HG03342 (cell line): Measurements from ENCODE around the gene MLYCD.

Experiments
- ATAC-seq: cut with Tn5 transposase; IDR thresholded peaks from one replicate; pipeline ENCODE4 v1.9.1; 2021; ENCODE audit warnings: mild to moderate bottlenecking, moderate library complexity; ENCODE audit not compliant: unreplicated experiment

MLYCD gene

GRCh38 chr16:83925095-83925905 is 26.4 kb downstream of the MLYCD start:
- ATAC-seq: no peak

DNA sequence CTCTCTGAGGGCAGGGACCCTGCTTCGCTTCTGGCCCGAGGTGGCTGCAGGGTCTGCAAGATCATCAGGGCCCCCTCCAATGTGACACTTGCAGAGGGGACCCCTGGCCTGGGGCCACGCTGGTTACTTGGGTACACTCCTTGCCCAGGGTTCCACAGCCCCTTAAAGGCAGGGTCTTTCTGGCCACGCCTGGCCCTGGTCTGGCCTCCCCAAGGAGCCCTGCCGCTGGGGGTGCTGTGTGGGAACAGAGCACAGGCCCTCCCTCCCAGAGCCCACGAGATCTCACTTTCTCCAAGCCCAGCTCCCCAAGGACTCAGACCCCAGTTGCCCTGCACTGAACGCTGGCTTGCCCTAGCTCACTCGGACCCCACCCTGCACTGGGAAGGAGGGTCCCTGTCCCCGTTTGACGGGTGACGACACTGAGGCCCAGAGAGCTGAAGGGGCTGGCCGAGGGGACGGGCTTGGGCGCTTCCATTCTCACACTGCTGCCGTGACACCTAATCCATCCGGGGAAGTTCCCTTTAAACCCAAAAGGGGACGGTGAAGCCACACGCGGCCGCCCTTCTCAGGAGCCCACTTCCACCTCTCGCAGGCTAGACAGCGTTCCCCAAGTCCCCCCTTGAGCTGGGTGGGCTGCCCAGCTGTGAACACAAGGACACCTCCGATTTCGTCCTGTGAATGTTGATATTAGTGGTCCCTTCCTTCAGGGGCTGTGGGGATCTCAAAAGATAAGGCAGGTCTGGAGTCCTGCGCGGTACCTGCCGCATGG is 27.2 kb downstream of the MLYCD start:
- ATAC-seq: peak; percentile 16

DNA sequence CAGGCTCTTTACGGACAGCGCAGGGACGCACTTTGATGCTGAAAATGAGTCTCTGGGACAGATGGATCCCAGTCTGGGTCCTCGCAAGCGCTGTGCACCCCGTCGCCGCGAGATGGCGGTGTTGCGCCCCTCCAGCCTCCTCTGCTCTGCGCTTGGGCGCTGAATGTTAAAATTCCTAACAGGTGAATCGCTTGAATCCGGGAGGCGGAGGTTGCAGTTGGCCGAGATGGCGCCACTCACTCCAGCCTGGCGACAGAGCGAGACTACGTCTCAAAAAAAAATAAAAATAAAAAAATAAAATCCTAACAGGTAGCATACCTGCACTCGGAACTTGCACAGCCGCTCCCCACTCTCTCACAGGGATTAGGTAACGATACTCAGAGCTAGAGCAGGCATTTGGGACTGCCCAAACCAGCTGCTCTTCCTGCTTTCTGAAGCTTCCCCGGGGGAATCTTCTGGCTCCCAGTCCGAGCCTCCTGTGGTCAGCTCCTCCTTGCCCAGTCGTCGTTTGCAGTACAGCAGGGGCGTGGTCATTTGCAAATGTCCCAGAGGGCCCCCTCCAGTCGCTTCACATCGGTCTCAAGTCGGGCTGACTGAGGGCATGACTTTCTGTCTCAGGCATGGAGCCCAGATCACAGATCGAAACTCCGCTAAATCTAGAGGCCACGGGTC is 27.9 kb downstream of the MLYCD start:
- peak; percentile 71 for ATAC-seq

DNA sequence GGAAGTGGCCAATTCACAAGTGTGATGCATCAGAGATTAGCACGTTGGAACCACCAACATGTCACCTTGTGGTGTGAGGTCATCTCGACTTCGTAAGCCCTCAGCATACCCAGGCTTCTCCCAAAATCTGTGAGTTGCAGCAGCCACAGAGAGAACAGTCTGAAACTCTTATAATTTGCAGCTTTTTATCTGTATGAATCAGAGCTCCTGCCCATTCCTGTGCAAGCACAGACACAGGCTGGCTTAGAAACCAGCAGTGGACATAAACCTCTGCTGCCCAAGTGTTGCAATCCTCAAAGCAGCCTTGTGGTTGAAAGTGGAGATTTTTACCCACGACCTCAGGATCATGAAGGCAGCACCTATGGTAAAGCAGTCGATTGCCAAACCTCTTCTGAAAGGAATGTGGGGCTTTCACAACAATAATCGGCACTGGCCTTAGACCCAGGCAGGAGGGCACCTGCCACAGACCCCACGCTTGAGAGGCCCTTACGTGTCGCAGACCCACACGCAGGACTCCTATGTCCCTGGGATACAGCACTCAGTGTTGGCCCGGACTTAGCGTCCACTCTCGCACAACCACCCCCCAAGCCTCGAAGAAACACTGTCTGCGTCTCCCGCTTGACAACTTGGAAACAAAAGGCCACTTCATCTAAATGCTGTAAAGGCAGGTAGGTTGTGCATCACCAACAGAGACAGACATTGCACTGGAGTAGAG is 29.6 kb downstream of the MLYCD start:
- no peak for ATAC-seq

DNA sequence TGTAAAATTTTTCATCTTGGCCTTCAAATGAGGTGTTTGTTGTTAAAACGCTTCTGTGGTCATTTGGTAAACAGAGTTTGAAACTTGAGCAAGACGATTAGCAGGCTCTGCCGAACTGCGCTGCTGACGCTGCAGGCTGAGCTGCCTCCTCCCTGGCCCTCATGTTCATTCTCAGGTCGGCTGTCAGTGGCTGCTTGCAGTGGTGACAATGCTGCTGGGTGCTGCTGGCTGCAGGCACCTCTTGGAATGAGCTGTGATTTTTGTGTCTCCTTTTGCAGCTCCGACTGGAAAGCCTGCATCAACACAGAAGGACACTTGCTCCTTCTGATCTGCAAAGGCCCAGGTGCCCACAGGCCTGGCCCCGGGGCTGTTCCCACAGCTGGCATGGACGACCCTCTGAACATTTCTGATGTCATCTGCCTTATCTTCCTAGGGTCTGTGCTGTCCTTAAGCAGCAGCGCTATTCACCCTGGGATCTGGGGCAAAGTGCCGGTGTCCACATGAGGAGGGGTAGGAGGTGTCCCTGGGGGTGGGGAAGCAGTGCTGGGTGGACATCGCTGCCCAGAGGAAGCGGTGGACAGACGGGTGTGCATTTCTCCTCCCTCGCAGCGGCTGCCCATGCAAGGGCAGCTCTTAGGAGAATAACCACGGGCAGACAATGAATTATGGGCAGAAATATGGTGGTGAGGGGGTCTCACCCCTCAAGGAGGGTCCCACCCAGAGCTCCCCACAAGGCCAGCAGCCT is 31.1 kb downstream of the MLYCD start:
- ATAC-seq: no peak

GRCh38 chr16:83930730-83931500 is 32.0 kb downstream of the MLYCD start:
- no peak for ATAC-seq

DNA sequence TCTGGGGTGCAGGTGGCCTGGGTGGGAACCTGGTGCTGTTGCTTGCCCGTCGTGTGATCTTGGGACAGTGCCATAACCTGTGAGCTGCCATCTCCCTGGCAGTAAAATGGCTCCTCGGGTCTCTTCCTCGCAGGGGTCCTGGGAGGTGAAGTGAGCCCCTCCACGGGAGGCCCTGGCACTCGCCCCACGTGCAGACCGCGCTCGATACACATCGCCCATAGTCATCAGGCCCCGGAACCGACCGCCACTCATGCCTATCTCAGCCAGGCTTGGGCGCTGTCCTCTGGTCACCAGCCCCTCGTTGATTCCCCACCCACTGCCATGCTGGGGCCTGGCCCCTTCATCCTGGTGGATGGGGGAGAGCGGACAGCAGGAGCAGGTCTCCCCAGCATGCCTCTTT is 32.6 kb downstream of the MLYCD start:
- ATAC-seq: no peak

DNA sequence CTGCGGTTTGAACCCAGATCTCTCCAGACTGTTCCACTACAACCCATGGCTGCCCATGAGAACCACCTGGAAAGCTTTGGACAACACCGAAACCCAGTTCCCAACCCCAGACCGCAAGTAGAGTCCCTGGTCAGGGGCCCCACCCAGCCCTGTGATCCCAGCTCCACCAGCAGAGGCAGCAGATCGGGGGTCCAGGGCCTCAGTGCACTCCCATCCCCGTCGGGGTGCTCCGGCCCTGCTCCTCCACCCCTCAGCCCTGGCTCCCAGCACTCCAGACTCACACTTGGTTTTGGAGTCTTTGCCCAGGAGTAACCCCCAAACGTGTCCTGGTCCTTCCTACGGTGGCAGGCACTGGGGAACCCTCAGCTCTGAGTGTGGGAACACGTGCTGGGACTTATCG is 33.4 kb downstream of the MLYCD start:
- ATAC-seq: no peak

- ATAC-seq: no peak
Observed at GRCh38 chr16:83932955-83933673, 34.2 kb downstream of the MLYCD start.

DNA sequence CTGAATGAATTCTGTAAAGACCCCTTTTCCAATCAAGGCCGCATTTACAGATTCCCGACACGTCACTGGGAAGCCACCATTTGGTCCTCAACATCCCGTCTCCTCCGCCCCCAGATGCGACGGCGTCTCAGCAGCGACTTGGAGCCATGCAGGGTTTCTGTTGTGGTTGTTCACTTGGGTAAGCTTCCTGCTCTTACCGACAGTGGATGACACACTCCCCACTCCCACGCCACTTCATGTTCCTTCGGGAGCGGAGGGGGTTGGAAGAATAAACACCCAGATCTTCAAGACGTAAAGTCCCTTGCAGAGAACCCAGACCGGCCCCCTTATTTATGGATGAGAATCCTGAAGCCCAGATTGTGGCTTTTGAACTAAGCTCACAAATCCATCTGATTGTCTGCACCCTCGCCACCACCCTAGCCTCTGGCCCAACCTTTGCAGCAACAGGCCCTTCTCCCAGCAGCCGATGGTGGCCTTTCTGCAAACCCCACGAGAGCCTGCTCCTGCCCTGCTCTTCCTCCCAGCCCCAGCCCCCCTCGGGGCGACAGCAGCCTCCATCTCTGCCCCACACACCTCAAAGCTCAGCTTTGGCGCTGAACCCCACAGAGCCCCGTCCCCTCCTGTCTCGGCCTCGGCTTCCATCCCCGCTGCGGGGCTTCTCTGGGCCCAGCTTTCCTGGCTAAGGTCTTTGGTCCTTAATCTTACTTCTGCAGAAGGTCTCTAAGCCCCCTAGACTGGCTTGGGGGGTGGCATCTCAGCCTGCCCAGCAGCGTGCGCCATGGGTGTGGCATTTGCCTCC is 35.2 kb downstream of the MLYCD start:
- no peak for ATAC-seq

- ATAC-seq: no peak
Observed at GRCh38 chr16:83934684-83934977, 35.7 kb downstream of the MLYCD start.

DNA sequence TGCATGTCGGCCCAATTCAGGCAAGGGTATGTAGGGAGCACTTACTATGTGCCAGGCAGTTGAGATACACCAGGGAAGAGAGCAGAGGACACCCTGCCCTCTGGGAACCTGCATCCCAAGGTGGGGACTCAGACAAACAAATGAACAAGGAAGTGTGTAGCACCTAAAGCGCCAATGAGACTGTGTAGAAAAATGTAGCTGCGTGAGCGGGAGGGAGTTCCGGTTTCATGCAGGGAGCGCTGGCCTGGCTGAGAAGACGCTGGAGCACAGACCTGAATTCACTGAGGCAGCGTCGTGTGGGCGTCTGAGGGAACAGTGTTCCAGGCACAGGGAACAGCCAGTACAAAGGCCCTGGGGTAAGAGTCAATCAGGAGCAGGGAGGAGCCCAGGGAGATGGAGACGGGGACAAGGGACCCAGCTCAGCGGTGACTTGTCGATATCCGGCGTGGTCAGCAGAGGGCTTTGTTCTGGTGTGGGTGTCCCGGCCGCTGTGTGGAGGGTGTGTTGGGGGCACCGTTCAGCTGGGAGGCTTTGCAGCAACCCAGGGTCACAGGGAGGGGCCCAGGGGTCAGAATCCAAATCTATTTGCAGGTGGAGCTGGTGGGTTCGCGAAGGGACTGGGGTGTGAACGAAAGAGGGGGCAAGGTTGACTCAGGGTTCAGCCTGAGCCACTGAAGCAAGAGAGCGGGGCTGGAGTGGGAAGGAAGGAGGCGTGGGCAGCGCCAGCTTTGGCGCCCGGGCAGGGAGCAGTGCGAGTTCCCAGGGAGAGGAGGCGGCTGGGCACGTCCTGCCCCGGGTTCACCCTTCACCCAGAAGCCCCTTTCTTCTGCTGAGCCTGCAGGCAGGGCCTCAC is 36.3 kb downstream of the MLYCD start:
- no peak for ATAC-seq

DNA sequence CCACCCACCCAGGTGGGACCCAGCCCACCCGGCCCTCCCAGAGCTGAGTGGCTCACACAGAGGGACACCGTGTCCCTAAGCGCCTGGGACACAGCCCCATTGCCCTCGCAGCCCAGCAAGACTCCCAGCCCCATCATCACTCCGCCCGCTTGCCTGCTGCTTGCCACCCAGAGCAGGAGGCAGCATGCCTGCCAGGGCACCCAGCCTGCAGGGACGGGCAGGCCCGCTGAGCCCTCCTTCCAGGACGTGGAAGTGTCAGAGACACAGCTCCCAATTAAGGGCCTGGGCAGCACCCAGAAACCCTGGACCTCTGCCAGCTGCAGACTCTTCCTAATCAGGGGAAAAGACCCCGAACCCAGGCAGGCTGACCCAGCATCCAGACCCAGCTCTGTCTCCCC is 36.9 kb downstream of the MLYCD start:
- ATAC-seq: no peak

DNA sequence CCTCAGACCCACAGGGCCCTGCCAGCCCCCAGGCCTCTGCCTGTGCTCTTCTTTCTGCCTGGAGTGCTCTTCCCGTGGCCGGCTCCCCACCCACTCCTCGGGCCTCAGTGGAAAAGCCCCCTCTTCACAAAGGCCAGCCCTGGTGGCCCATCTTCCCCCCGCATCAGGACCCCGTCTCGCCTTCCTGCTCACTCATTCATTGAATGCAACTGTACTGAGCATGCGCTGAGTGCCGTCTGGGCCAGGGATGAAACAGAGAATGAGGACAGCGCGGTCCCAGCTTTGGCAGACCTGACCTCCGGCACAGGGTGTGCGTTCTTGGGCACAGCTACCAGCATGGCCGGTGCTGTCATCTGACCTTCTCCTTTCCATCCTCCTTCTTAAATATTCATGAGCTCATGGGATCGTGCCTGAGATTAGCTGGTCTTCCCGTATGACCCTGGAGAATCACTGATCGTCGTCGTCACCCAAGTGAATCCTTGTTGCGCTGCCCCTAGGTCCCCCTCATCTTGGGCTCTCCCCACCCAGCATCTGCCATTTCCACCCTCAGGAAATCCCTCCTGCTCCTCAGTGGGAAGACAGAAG is 37.8 kb downstream of the MLYCD start:
- ATAC-seq: no peak

- no peak for ATAC-seq
Observed at GRCh38 chr16:83937267-83937666, 38.4 kb downstream of the MLYCD start.

- no peak for ATAC-seq
Observed at GRCh38 chr16:83937922-83938885, 39.3 kb downstream of the MLYCD start.
